ENCODE data around the gene WWC1. TPM values are rescaled to one million over a fixed set of nuclear protein-coding genes. Genes with fewer than 3 reads are reported as not detected.

Gene WWC1
- total RNA-seq, 1 donor from 2014 or later = 48.6 TPM

DNA sequence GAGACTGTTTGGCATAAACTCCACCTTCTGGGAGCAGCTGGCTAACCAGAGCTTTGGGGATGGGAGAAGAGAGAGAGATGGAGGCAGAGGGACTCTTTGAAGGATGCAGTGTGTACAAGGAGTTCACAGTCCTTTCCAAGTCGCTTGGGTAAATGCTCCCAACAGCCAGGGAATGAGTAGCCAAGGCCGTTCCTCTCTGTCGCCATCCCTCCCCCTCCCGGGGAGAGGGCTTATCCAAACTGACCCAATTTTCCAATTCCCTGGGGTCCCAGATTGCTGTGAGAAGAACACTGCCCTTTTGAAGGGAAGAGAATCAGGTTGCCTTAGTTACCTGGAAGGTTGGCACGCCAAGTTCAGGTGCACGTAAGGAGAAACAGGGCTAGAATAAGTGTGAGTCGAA is 7.9 kb downstream of the WWC1 start:
- H3K79me2 ChIP-seq (ENCODE audit: insufficient read depth, low read length) = peaks cover 5% of the 10 kb centered on the region
- DNase-seq (ENCODE audit: low read depth) = no peak
- no peaks in the 10 kb centered on the region for H3K36me3 ChIP-seq (ENCODE audit: insufficient read depth, low read length)
- H3K9me3 ChIP-seq (ENCODE audit: insufficient read depth, low read depth, low read length) = no peaks in the 10 kb centered on the region
- no peak overlapping the region for H3K9ac ChIP-seq (ENCODE audit: low read length)
- no peak for FAIRE-seq
- H3K36me3 Mint-ChIP-seq (ENCODE audit: low read depth, unreplicated experiment) = peaks cover 9% of the 10 kb centered on the region
- H3K4me1 ChIP-seq (ENCODE audit: insufficient read depth, low read length) = peaks cover 36% of the 10 kb centered on the region
- H4K20me1 ChIP-seq (ENCODE audit: insufficient read depth, low read length) = no peaks in the 10 kb centered on the region
- TF ChIP-seq, protein P1, sequence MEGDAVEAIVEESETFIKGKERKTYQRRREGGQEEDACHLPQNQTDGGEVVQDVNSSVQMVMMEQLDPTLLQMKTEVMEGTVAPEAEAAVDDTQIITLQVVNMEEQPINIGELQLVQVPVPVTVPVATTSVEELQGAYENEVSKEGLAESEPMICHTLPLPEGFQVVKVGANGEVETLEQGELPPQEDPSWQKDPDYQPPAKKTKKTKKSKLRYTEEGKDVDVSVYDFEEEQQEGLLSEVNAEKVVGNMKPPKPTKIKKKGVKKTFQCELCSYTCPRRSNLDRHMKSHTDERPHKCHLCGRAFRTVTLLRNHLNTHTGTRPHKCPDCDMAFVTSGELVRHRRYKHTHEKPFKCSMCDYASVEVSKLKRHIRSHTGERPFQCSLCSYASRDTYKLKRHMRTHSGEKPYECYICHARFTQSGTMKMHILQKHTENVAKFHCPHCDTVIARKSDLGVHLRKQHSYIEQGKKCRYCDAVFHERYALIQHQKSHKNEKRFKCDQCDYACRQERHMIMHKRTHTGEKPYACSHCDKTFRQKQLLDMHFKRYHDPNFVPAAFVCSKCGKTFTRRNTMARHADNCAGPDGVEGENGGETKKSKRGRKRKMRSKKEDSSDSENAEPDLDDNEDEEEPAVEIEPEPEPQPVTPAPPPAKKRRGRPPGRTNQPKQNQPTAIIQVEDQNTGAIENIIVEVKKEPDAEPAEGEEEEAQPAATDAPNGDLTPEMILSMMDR (IDR thresholded peaks at IDR 0.05; ENCODE audit: insufficient read depth, low read depth, low read length) = no peak
- no peak for TF ChIP-seq EZH2 (IDR thresholded peaks at IDR 0.05; ENCODE audit: insufficient read depth, low read length)
- H2AFZ ChIP-seq (ENCODE audit: low read depth, low read length) = no peak overlapping the region
- H3K27ac ChIP-seq (ENCODE audit: low read depth, low read length) = no peak overlapping the region
- no peaks in the 10 kb centered on the region for H3K27me3 Mint-ChIP-seq (ENCODE audit: low read depth, unreplicated experiment)
- H3K27ac Mint-ChIP-seq (ENCODE audit: unreplicated experiment) = no peak overlapping the region
- no peaks in the 10 kb centered on the region for H3K9me3 Mint-ChIP-seq (ENCODE audit: unreplicated experiment)
- no peak overlapping the region for H3K4me3 ChIP-seq (ENCODE audit: insufficient read depth, low read depth, low read length)
- peaks cover 38% of the 10 kb centered on the region for H3K4me1 Mint-ChIP-seq (ENCODE audit: low read depth, unreplicated experiment)
- H3K4me3 Mint-ChIP-seq (ENCODE audit: unreplicated experiment) = no peak overlapping the region
- H3K27me3 ChIP-seq (ENCODE audit: insufficient read depth, low read length) = no peaks in the 10 kb centered on the region
- no peak overlapping the region for H3K4me2 ChIP-seq (ENCODE audit: low read length)

DNA sequence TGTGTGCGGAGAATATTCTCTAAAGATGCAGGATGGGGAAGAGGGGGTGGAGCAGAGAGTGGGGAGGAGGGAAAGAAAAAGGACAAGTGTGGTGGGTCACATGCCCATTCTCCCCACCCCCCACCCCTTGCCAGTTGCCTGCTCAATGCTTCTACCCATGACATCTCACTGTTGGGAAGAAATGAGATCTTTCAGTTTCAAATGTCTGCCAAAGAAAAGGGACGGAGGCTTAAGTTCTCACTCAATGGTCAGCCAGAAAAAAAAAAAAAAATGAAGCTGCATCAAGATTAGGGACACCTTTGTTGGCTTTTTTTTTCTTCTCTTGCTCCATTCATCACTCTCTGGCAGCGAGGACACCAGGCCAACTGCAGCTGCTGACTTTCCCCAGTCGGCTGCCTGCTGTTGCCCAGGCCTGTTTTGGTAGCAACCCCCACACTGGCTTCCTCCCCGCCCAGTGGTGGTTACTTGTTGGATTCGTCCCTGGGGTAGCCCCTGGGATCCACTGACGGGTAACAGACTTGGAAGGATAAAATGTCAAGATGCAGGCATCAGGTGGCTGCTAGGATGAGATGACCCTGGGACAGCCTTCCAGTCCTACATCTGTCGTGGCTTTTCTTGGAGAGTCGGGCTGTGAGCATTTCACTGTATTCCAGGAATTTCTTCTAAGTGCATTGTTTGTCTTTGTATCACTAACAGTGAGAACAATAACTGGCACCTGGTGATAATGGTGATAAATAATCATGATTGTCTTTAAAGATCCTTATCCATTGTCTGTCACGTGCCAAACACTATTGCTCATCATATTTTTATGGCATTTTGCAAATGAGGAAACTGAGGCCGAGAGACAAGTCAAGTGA is 9.1 kb downstream of the WWC1 start:
- H3K36me3 Mint-ChIP-seq (ENCODE audit: low read depth, unreplicated experiment) = peaks cover 9% of the 10 kb centered on the region
- H3K27ac Mint-ChIP-seq (ENCODE audit: unreplicated experiment) = peak overlapping the region; percentile 26
- DNase-seq (ENCODE audit: low read depth) = no peak
- Histone ChIP-seq H3K27ac (ENCODE audit: low read depth, low read length) (no peak overlapping the region), H3K4me2 (ENCODE audit: low read length) (peak overlapping the region; percentile 4), H3K9me3 (ENCODE audit: insufficient read depth, low read depth, low read length) (no peaks in the 10 kb centered on the region), H3K36me3 (ENCODE audit: insufficient read depth, low read length) (no peaks in the 10 kb centered on the region), H3K9ac (ENCODE audit: low read length) (no peak overlapping the region), H3K4me3 (ENCODE audit: insufficient read depth, low read depth, low read length) (no peak overlapping the region), H3K27me3 (ENCODE audit: insufficient read depth, low read length) (no peaks in the 10 kb centered on the region), H3K79me2 (ENCODE audit: insufficient read depth, low read length) (peaks cover 5% of the 10 kb centered on the region), H4K20me1 (ENCODE audit: insufficient read depth, low read length) (no peaks in the 10 kb centered on the region), H2AFZ (ENCODE audit: low read depth, low read length) (no peak overlapping the region), H3K4me1 (ENCODE audit: insufficient read depth, low read length) (peaks cover 28% of the 10 kb centered on the region)
- peaks cover 37% of the 10 kb centered on the region for H3K4me1 Mint-ChIP-seq (ENCODE audit: low read depth, unreplicated experiment)
- H3K4me3 Mint-ChIP-seq (ENCODE audit: unreplicated experiment) = no peak overlapping the region
- no peaks in the 10 kb centered on the region for H3K9me3 Mint-ChIP-seq (ENCODE audit: unreplicated experiment)
- FAIRE-seq = no peak
- H3K27me3 Mint-ChIP-seq (ENCODE audit: low read depth, unreplicated experiment) = no peaks in the 10 kb centered on the region
- TF ChIP-seq, protein P1 (IDR thresholded peaks at IDR 0.05; ENCODE audit: insufficient read depth, low read depth, low read length) = no peak
- TF ChIP-seq EZH2 (IDR thresholded peaks at IDR 0.05; ENCODE audit: insufficient read depth, low read length) = no peak
